NT2/D1 (cell line): Measurements from ENCODE around the gene FRMD7.

ENCODE experiments used
- SUZ12 ChIP-seq: IDR thresholded peaks from 2 replicates; pipeline ENCODE4 v1.6.1; 2011; ENCODE audit not compliant: insufficient read length, insufficient read depth; ENCODE audit errors: extremely low read depth
- YY1 ChIP-seq: IDR thresholded peaks from 2 replicates; pipeline ENCODE4 v1.6.1; 2011; ENCODE audit not compliant: insufficient read length, insufficient read depth
- ZNF274 ChIP-seq: IDR thresholded peaks from 2 replicates; pipeline ENCODE4 v1.6.1; 2011; ENCODE audit warnings: mild to moderate bottlenecking, low read depth, low read length

DNA sequence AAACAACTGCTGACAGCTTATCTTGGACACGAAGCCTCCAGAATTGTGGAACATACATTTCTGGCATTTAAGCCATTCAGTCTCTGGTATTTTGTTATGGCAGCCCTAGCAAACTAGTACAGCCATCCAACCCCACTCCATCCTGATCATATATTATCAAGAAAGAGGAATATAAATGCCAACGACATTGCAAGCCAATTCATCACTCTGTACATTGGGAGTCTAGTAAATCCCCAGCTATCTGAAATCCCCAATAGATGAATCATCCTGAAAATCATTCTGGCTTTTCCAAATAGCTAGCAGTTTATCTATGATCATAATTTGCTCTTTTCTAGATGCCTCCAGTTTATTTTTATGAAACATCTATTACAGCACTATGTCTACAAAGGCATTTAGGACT, 41.1 kb downstream of the FRMD7 start:
- TF ChIP-seq SUZ12: no peak
- no peak for TF ChIP-seq YY1
- no peak for TF ChIP-seq ZNF274
